ENCODE data around the gene NEDD8. TPM values are rescaled to one million over a fixed set of nuclear protein-coding genes. Genes with fewer than 3 reads are reported as not detected.

NEDD8 gene
- total and polyA plus RNA-seq, 2 of the 4 experiments (the other 2 are of a cell fraction): 167 to 375 TPM

- Histone ChIP-seq H3K9ac (ENCODE audit: low read depth, low read length) (no peak overlapping the region), H3K4me1 (ENCODE audit: control insufficient read depth, insufficient read depth, low read length) (peaks cover 22% of the 10 kb centered on the region), H3K56ac (ENCODE audit: extremely low read depth, insufficient read depth, low read length) (no peak overlapping the region), H2AFZ (replicated peaks; ENCODE audit: low read length, poor library complexity) (no peak overlapping the region), H3K23ac (ENCODE audit: low read depth, low read length) (no peak overlapping the region), H3K14ac (replicated peaks; ENCODE audit: low read depth, low read length) (no peak overlapping the region), H4K20me1 (ENCODE audit: insufficient read depth, low read length) (no peaks in the 10 kb centered on the region), H2BK5ac (ENCODE audit: low read depth, low read length, poor library complexity, severe bottlenecking) (no peak overlapping the region), H2AK9ac (replicated peaks; ENCODE audit: low read depth, low read length, poor library complexity) (no peak overlapping the region), H4K8ac (ENCODE audit: low read depth in 2 of 2, low read length in 2 of 2) (no peak overlapping the region), H2AK5ac (ENCODE audit: low read depth, low read length) (no peak overlapping the region), H3K27ac (ENCODE audit: insufficient read depth, low read length) (no peak overlapping the region), H2BK20ac (ENCODE audit: low read depth, low read length) (no peak overlapping the region), H3K18ac (ENCODE audit: low read depth, low read length) (no peak overlapping the region), H2BK15ac (ENCODE audit: low read depth, low read length) (no peak overlapping the region), H3K9me3 (ENCODE audit: control insufficient read depth, insufficient read depth, low read length) (no peaks in the 10 kb centered on the region), H3K4me2 (ENCODE audit: low read depth, low read length) (no peak overlapping the region), H4K5ac (ENCODE audit: low read depth, low read length) (no peak overlapping the region), H3K4me3 (ENCODE audit: insufficient read depth, low read depth, low read length) (no peak overlapping the region), H3K9me1 (ENCODE audit: insufficient read depth, low read length) (peaks cover 40% of the 10 kb centered on the region), H3K36me3 (ENCODE audit: control insufficient read depth, insufficient read depth, low read length) (peaks cover 2% of the 10 kb centered on the region; the same call in 1 of the 2 replicates), H3K27me3 (ENCODE audit: control insufficient read depth, insufficient read depth, low read length) (no peaks in the 10 kb centered on the region), H3K79me1 (ENCODE audit: low read depth in 1 of 2, low read length in 2 of 2) (peaks cover 0 to 2% of the 10 kb centered on the region in 2 experiments; a peak in 1 of 4 replicates), H2BK120ac (ENCODE audit: low read depth, low read length) (no peak overlapping the region), H4K91ac (ENCODE audit: insufficient read depth, low read depth, low read length) (no peak overlapping the region), H3K4ac (ENCODE audit: low read depth, low read length) (no peak overlapping the region)
- ChIA-PET CTCF (no interaction called here), POLR2A (ENCODE audit: unreplicated experiment) (no interaction called here)
- intact Hi-C loops (cut with micrococcal nuclease) (no loop called here), dilution Hi-C loops (cut with HindIII; ENCODE audit: low sequenced_read_pairs, unreplicated experiment) (no loop called here), in situ Hi-C loops (cut with MboI; ENCODE audit: low sequenced_read_pairs) (no loop called here)
- BruUV-seq (replicated peaks): no TSS peak
- no peak for DNase-seq
- TF ChIP-seq POLR2A (IDR thresholded peaks at IDR 0.05; ENCODE audit: low read depth, low read length): no peak
- no peak for TF ChIP-seq MAFK (IDR thresholded peaks at IDR 0.05; ENCODE audit: low read depth, low read length)
- TF ChIP-seq MXI1 (IDR thresholded peaks at IDR 0.05; ENCODE audit: borderline replicate concordance, low read depth, low read length): no peak
- TF ChIP-seq CTCF (conservative IDR thresholded peaks at IDR 0.05; ENCODE audit: low read depth, low read length): no peak
- TF ChIP-seq RCOR1 (IDR thresholded peaks at IDR 0.05; ENCODE audit: insufficient replicate concordance, low read length): no peak
- TF ChIP-seq MAZ (IDR thresholded peaks at IDR 0.05; ENCODE audit: borderline replicate concordance, low read depth, low read length): no peak
- no peak for TF ChIP-seq SMC3 (IDR thresholded peaks at IDR 0.05; ENCODE audit: low read depth, low read length)
- 96% methylated on average over 14 of the region's 19 CpGs; no CpG with 5 or more reads in 1 of the 2 experiments for WGBS, 2 experiments (ENCODE audit: extremely low coverage in 2 of 2, insufficient read length in 1 of 2)
- no peak for ATAC-seq (ENCODE audit: low read depth)
Measured at GRCh38 chr14:24254630-24255392, 22.6 kb upstream of the NEDD8 start.

All from IMR-90 (cell line).